Measurements from ENCODE around the gene MMEL1. TPM values are rescaled to one million over a fixed set of nuclear protein-coding genes. Genes with fewer than 3 reads are reported as not detected.
A peak's percentile ranks its signal among the peaks of the same experiment; 100 is the strongest.

MMEL1 gene
- total and polyA plus RNA-seq, 2 of the 13 experiments (the other 11 are each of a cell fraction or from before 2014, with no cell fraction given), result 0.48 TPM; not detected in 1

GRCh38 chr1:2546515-2547209, 86.2 kb downstream of the MMEL1 start (continued):
- TF ChIP-seq U2AF2 (IDR thresholded peaks at IDR 0.05; ENCODE audit: low read depth, low read length) (no peak), TCF7L2 (IDR thresholded peaks at IDR 0.05; ENCODE audit: low read depth, low read length) (no peak), HIVEP1 (CRISPR knock-in tag; IDR thresholded peaks at IDR 0.05) (peak; percentile 72), SAP130 (CRISPR knock-in tag; IDR thresholded peaks at IDR 0.05; ENCODE audit: low read depth) (peak; percentile 56; the same call in 1 of the 2 replicates), BRD4 (CRISPR knock-in tag; IDR thresholded peaks at IDR 0.05) (0 out of 2 replicates have a peak, but pooled peaks have one; percentile 36), SMYD3 (CRISPR knock-in tag; IDR thresholded peaks at IDR 0.05) (no peak), ZBTB7B (CRISPR knock-in tag; IDR thresholded peaks at IDR 0.05) (no peak), SRY (CRISPR knock-in tag; IDR thresholded peaks at IDR 0.05) (0 out of 2 replicates have a peak, but pooled peaks have one; percentile 48), RBFOX2 (IDR thresholded peaks at IDR 0.05; ENCODE audit: low read depth, low read length) (peak; percentile 59), HOXA3 (CRISPR knock-in tag; IDR thresholded peaks at IDR 0.05) (no peak; the same call in 1 of the 2 replicates), FOXK1 (CRISPR knock-in tag; IDR thresholded peaks at IDR 0.05; ENCODE audit: borderline replicate concordance, low read depth) (no peak), IRX3 (CRISPR knock-in tag; IDR thresholded peaks at IDR 0.05; ENCODE audit: borderline replicate concordance, low read depth) (no peak), ZNF660 (CRISPR knock-in tag; IDR thresholded peaks at IDR 0.05; ENCODE audit: borderline replicate concordance, low read depth) (no peak), ZSCAN22 (CRISPR knock-in tag; IDR thresholded peaks at IDR 0.05) (no peak), NFRKB (IDR thresholded peaks at IDR 0.05) (no peak), POLR2G (IDR thresholded peaks at IDR 0.05; ENCODE audit: low read depth, low read length) (no peak), ZIK1 (CRISPR knock-in tag; IDR thresholded peaks at IDR 0.05; ENCODE audit: borderline replicate concordance, low read depth) (no peak), PHF8 (CRISPR knock-in tag; IDR thresholded peaks at IDR 0.05) (peak; percentile 39), SALL1 (CRISPR knock-in tag; IDR thresholded peaks at IDR 0.05) (no peak; the same call in 1 of the 2 replicates), ZNF878 (CRISPR knock-in tag; IDR thresholded peaks at IDR 0.05) (0 out of 2 replicates have a peak, but pooled peaks have one; percentile 39)
- TF ChIP-seq, protein P1, sequence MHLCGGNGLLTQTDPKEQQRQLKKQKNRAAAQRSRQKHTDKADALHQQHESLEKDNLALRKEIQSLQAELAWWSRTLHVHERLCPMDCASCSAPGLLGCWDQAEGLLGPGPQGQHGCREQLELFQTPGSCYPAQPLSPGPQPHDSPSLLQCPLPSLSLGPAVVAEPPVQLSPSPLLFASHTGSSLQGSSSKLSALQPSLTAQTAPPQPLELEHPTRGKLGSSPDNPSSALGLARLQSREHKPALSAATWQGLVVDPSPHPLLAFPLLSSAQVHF (CRISPR knock-in tag; IDR thresholded peaks at IDR 0.05), result peak; percentile 46; the same call in 1 of the 2 replicates
- TF ChIP-seq, protein P2, sequence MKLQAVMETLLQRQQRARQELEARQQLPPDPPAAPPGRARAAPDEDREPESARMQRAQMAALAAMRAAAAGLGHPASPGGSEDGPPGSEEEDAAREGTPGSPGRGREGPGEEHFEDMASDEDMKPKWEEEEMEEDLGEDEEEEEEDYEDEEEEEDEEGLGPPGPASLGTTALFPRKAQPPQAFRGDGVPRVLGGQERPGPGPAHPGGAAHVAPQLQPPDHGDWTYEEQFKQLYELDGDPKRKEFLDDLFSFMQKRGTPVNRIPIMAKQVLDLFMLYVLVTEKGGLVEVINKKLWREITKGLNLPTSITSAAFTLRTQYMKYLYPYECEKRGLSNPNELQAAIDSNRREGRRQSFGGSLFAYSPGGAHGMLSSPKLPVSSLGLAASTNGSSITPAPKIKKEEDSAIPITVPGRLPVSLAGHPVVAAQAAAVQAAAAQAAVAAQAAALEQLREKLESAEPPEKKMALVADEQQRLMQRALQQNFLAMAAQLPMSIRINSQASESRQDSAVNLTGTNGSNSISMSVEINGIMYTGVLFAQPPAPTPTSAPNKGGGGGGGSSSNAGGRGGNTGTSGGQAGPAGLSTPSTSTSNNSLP (IDR thresholded peaks at IDR 0.05; ENCODE audit: low read depth, low read length), result no peak
- TF ChIP-seq, protein P3, sequence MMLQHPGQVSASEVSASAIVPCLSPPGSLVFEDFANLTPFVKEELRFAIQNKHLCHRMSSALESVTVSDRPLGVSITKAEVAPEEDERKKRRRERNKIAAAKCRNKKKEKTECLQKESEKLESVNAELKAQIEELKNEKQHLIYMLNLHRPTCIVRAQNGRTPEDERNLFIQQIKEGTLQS (CRISPR knock-in tag; IDR thresholded peaks at IDR 0.05), result 0 out of 2 replicates have a peak, but pooled peaks have one; percentile 6
- TF ChIP-seq, protein P4, sequence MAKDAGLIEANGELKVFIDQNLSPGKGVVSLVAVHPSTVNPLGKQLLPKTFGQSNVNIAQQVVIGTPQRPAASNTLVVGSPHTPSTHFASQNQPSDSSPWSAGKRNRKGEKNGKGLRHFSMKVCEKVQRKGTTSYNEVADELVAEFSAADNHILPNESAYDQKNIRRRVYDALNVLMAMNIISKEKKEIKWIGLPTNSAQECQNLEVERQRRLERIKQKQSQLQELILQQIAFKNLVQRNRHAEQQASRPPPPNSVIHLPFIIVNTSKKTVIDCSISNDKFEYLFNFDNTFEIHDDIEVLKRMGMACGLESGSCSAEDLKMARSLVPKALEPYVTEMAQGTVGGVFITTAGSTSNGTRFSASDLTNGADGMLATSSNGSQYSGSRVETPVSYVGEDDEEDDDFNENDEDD (CRISPR knock-in tag; IDR thresholded peaks at IDR 0.05; ENCODE audit: borderline replicate concordance), result no peak
- TF ChIP-seq, protein P5, sequence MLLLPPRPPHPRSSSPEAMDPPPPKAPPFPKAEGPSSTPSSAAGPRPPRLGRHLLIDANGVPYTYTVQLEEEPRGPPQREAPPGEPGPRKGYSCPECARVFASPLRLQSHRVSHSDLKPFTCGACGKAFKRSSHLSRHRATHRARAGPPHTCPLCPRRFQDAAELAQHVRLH (CRISPR knock-in tag; IDR thresholded peaks at IDR 0.05; ENCODE audit: borderline replicate concordance, low read depth), result no peak

Data from HepG2 (cell line).